Keratinocyte (primary cell): ENCODE measurements around the gene MAP3K8.

Experiments used
- CTCF ChIP-seq, 3 experiments: IDR thresholded peaks in 1 of 3; conservative IDR thresholded peaks in 1 of 3; optimal IDR thresholded peaks in 1 of 3; 2 replicates in 2 of 3; 3 replicates in 1 of 3; pipeline versions ENCODE3 to v1.5.1; 2011; ENCODE audit warnings: low read length in 3 of 3, mild to moderate bottlenecking in 3 of 3, moderate library complexity in 2 of 3, control low read depth in 1 of 3, inconsistent platforms in 1 of 3; ENCODE audit not compliant: insufficient read depth in 2 of 3; ENCODE audit errors: extremely low read depth in 1 of 3
- EZH2 ChIP-seq: IDR thresholded peaks from one replicate; pipeline ENCODE4 v1.6.1; 2012; ENCODE audit warnings: inconsistent platforms, mild to moderate bottlenecking, low read length, moderate library complexity

GRCh38 chr10:30420266-30420665 is 13.7 kb upstream of the MAP3K8 start:
- TF ChIP-seq CTCF (optimal IDR thresholded peaks at IDR 0.05 in 1 of 3, IDR thresholded peaks at IDR 0.05 in 1 of 3, conservative IDR thresholded peaks at IDR 0.05 in 1 of 3; ENCODE audit: extremely low read depth in 1 of 3, insufficient read depth in 2 of 3, low read length in 3 of 3): no peak
- TF ChIP-seq EZH2: no peak
